ENCODE measurements around the gene BCL2L1.

The BCL2L1 gene

DNA sequence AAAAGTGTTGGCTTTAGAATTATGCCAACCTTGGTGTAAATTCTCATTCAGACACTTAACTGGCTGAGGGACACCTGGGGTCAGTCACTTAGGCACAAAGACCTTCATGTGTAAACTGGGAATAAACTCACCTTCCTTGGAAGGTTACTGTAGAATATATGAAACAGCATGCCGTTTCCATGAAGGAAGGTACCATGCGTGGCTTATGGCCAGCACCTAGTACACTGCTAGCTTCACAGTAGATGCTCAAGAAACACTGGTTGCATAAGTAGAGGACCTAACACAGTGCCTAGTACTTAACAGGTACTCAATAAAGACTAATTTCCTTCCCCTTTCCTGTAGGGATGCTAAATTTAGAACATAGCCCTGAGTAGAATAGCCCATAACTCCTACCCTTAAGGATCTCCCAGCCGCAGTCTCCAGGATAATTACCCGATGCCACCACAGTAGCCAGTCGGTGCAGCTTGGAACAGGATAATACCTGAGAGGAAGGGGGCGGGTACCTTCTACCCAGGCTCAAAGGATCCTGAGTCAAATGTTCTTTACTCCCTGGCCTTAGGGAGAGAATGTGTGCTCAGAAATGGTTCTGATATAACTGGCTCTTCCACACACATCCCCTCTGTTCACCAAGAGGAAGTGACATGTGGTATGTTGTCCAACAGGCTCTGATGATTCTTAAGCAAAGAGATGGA lies 3.6 kb downstream of the BCL2L1 start:
- DNase-seq (ENCODE audit: low read depth), result peak; percentile 97
- peak overlapping the region; percentile 23 for H3K4me3 ChIP-seq (ENCODE audit: low read length)
- TF ChIP-seq, protein P1, sequence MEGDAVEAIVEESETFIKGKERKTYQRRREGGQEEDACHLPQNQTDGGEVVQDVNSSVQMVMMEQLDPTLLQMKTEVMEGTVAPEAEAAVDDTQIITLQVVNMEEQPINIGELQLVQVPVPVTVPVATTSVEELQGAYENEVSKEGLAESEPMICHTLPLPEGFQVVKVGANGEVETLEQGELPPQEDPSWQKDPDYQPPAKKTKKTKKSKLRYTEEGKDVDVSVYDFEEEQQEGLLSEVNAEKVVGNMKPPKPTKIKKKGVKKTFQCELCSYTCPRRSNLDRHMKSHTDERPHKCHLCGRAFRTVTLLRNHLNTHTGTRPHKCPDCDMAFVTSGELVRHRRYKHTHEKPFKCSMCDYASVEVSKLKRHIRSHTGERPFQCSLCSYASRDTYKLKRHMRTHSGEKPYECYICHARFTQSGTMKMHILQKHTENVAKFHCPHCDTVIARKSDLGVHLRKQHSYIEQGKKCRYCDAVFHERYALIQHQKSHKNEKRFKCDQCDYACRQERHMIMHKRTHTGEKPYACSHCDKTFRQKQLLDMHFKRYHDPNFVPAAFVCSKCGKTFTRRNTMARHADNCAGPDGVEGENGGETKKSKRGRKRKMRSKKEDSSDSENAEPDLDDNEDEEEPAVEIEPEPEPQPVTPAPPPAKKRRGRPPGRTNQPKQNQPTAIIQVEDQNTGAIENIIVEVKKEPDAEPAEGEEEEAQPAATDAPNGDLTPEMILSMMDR (IDR thresholded peaks at IDR 0.05; ENCODE audit: insufficient read depth, low read depth, low read length, missing control alignments), result no peak

DNA sequence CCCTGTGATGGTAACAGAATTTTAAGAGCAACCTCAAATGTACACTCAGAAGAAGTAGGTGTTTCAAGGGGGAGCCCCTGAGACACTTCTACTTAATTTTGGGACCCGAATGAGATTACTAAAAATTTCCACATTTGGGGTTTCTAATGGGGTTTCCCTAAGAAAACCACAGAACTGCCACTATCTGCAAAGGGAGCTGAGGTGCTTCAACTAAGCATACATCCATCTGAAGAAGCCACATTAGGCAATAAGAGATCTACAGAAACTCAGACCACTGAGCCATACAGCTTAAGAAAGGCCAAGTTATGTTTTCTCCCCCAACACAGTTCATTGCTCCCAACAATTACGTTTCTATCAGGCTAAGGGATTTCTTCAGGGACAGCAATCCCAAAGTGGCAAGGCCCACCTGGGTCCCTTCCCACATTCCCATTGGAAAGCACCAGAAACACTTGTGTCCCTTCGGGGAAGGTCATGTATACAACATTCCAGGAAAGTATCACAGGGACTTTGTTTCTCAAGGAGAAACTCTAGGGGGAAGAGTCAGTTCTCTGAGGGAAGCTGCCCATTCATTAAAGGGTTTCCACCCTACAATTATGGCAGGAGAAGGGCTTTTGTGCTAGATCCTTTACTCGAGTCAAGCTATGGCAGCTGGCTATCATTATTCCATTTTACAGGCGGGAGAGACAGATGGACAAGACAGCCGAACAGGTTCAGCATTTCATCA lies 5.0 kb downstream of the BCL2L1 start:
- TF ChIP-seq, protein P1 (IDR thresholded peaks at IDR 0.05; ENCODE audit: insufficient read depth, low read depth, low read length, missing control alignments), result no peak
- no peak for DNase-seq (ENCODE audit: low read depth)

DNA sequence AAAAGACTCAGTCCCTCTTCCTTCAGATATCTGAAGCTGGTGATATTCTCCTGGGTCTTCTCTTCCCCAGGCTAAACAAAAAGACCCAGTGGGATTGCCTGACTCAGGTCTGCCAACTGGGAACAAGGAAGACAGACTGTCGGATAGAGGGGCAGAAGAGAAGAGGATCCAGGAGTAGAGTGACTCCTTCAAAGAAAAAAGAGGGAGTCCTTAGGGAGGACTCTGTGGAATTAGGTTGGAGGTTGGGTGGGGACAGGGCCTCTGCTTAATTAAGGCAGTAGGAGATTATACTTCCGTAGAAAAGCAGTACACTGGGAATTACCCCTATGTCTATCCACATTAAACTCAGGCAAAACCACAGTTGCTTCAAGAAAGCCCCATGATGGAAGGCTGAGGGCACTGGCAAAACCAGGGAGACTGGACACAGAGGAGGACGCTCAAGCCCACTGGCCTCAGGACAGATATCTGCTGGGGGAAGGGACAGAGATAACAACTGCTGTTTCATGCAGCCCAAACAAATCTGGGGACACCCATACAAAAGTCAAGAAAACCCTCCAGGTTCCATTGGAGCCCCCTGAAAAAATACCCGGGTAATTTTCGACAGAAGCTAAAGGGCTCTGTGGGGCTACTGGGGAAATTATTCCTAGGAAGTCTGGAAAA lies 5.7 kb downstream of the BCL2L1 start:
- no peak overlapping the region for H3K4me3 ChIP-seq (ENCODE audit: low read length)
- TF ChIP-seq, protein P1 (IDR thresholded peaks at IDR 0.05; ENCODE audit: insufficient read depth, low read depth, low read length, missing control alignments), result no peak
- DNase-seq (ENCODE audit: low read depth), result no peak

More for the DNA sequence above, 5.0 kb downstream of the BCL2L1 start:
- no peak overlapping the region for H3K4me3 ChIP-seq (ENCODE audit: low read length)

DNA sequence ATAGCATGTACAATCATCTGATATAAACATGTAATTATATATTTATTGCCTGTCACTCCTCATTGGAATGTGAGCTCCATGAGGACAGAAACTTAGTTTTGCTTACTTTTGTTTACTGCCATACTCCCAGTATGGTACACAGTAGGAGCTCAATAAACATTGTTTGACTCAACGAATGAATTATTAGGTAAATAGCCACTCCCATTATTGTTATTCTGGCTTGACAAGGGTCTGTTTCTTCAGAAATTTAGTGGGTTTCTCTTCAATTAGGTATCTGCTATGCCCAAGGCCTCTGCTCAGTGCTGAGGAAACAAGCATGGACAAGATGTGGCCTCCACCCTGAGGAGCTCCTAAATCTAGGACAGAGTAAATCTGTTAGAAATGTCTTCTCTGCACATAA lies 6.3 kb downstream of the BCL2L1 start:
- DNase-seq (ENCODE audit: low read depth), result no peak
- TF ChIP-seq, protein P1 (IDR thresholded peaks at IDR 0.05; ENCODE audit: insufficient read depth, low read depth, low read length, missing control alignments), result no peak
- no peak overlapping the region for H3K4me3 ChIP-seq (ENCODE audit: low read length)

DNA sequence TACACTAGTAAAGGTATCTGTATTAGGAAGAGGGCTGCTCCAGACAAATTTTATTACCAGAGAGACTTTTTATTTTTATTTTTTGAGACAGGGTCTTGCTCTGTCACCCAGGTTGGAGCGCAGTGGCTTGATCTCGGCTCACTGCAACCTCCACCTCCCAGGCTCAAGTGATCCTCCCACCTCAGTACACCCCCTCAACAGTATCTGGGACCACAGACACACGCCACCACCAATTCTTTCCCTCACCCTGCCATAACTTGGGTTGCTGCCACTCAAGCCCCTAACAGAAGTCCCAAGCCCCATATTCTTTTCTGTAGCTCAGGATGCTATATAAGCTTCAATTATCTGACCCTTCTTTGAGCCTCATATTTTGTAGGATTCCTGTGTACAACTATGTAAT lies 6.9 kb downstream of the BCL2L1 start:
- H3K4me3 ChIP-seq (ENCODE audit: low read length), result no peak overlapping the region
- TF ChIP-seq, protein P1 (IDR thresholded peaks at IDR 0.05; ENCODE audit: insufficient read depth, low read depth, low read length, missing control alignments), result no peak
- DNase-seq (ENCODE audit: low read depth), result no peak

DNA sequence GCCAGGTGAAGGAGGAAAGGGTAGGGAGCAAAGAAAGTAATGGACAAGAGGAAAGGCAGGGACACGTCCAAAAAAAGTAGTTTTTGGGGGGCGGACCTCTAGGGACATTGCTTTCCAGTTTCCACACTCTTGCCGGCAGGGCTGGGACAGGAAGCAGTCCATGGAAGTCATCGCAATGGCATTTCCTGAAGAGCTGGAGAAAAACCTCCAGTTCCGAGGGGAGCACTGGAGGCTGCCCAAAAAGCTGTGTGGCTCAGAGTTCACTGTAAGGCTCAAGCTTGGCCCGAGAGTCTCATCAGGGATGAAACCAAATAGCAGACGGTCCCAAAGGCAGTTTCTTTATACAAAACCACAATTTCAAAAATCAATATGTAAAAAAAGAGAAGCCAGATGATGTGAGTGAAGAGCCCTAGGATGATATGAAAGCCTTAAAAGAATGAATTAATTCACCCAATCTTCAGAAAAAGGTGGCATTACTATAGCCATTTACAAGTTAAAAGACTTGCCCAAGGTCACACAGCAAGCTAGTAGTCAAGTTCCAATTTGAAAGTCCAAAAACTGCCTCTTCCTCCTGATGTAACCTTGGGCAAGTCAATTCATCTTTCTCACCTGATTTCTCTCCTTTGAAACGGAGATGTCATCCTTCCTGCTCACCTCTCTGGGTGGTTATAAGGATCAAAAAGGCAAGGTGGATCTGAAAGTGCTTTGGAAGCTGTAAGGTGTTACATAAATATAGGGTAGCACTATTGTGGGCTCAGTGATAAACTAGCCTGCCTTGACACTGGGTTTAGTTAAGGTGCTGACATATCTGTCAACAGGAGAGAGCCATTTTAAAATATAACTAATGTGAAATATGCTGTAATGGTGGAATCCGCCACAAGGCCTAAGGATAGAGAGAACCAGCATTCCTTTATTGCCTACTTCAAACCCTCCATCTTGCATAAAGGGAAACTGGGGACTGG lies 9.1 kb downstream of the BCL2L1 start:
- peak; percentile 73 for DNase-seq (ENCODE audit: low read depth)
- H3K4me3 ChIP-seq (ENCODE audit: low read length), result no peak overlapping the region
- TF ChIP-seq, protein P1 (IDR thresholded peaks at IDR 0.05; ENCODE audit: insufficient read depth, low read depth, low read length, missing control alignments), result no peak

All from epithelial cell of esophagus (primary cell).